Measurements from ENCODE around the gene ZNF681.
"Not testable (repeated sequence)": the region's sequence is repeated elsewhere in the genome, so short reads cannot be mapped to it uniquely, and the experiment has no call there.

ZNF681 gene

GRCh38 chr19:23774106-23774505 is 15.4 kb upstream of the ZNF681 start:
- no peak for DNase-seq (ENCODE audit: low read depth in 2 of 2)

GRCh38 chr19:23772675-23773063 is 14.0 kb upstream of the ZNF681 start:
- no peak for DNase-seq (ENCODE audit: low read depth in 2 of 2)

GRCh38 chr19:23771761-23772674 is 13.3 kb upstream of the ZNF681 start:
- no peak for DNase-seq (ENCODE audit: low read depth in 2 of 2)

- no peak for DNase-seq (ENCODE audit: low read depth in 2 of 2)
These were observed 12.6 kb upstream of the ZNF681 start for GRCh38 chr19:23771316-23771715.

GRCh38 chr19:23770672-23771250 is 12.1 kb upstream of the ZNF681 start:
- DNase-seq (ENCODE audit: low read depth in 2 of 2), result no peak

GRCh38 chr19:23769691-23770468 is 11.2 kb upstream of the ZNF681 start:
- no peak for DNase-seq (ENCODE audit: low read depth in 2 of 2)

- no peak for DNase-seq (ENCODE audit: low read depth in 2 of 2)
These were observed 8.3 kb upstream of the ZNF681 start for GRCh38 chr19:23766951-23767350.

GRCh38 chr19:23764781-23765180 is 6.1 kb upstream of the ZNF681 start:
- DNase-seq (ENCODE audit: low read depth in 2 of 2), result no peak

GRCh38 chr19:23762884-23763711 is 4.4 kb upstream of the ZNF681 start:
- DNase-seq (ENCODE audit: low read depth in 2 of 2), result peak; percentile 71 to 74

- DNase-seq (ENCODE audit: low read depth in 2 of 2), result no peak
These were observed 3.8 kb upstream of the ZNF681 start for GRCh38 chr19:23762548-23762883.

GRCh38 chr19:23760326-23760725 is 1.6 kb upstream of the ZNF681 start:
- not testable (repeated sequence) for DNase-seq (ENCODE audit: low read depth in 2 of 2)

GRCh38 chr19:23743633-23744232 is 15.0 kb downstream of the ZNF681 start:
- DNase-seq (ENCODE audit: low read depth in 2 of 2), result not testable (repeated sequence)

GRCh38 chr19:23730729-23731465 is 27.8 kb downstream of the ZNF681 start:
- not testable (repeated sequence) for DNase-seq (ENCODE audit: low read depth in 2 of 2)

- DNase-seq (ENCODE audit: low read depth in 2 of 2), result not testable (repeated sequence)
These were observed 34.5 kb downstream of the ZNF681 start for GRCh38 chr19:23724161-23724560.

GRCh38 chr19:23718802-23719201 is 39.9 kb downstream of the ZNF681 start:
- DNase-seq (ENCODE audit: low read depth in 2 of 2), result no peak

- no peak for DNase-seq (ENCODE audit: low read depth in 2 of 2)
These were observed 41.9 kb downstream of the ZNF681 start for GRCh38 chr19:23716792-23717191.

- no peak for DNase-seq (ENCODE audit: low read depth in 2 of 2)
These were observed 49.3 kb downstream of the ZNF681 start for GRCh38 chr19:23709347-23709746.

GRCh38 chr19:23706657-23707056 is 52.0 kb downstream of the ZNF681 start:
- DNase-seq (ENCODE audit: low read depth in 2 of 2), result no peak

GRCh38 chr19:23699521-23699860 is 59.2 kb downstream of the ZNF681 start:
- DNase-seq (ENCODE audit: low read depth in 2 of 2), result no peak

- no peak for DNase-seq (ENCODE audit: low read depth in 2 of 2)
These were observed 59.8 kb downstream of the ZNF681 start for GRCh38 chr19:23698711-23699520.

Measured in stimulated activated CD8-positive, alpha-beta memory T cell treated with anti-CD3 and anti-CD28 coated beads, Interleukin-7, amount 100 ng/mL, for 4 hours (primary cell).